Neural cell (in vitro differentiated cells): Measurements from ENCODE around the gene ATP12A. TPM values are rescaled to one million over a fixed set of nuclear protein-coding genes. Genes with fewer than 3 reads are reported as not detected.

ENCODE experiments used
- H2AFZ ChIP-seq: fragments of 200-600, 300-800 bp; sonication (generic), shearing (Covaris generic); 2 replicates; pipeline ENCODE4 v1.6.0; 2014; ENCODE audit warnings: low read depth, mild to moderate bottlenecking, antibody characterized with exemption, low read length, moderate library complexity
- H3F3A ChIP-seq: fragments of 200-600 bp; shearing (Covaris generic); 2 replicates; pipeline ENCODE4 v1.6.1; 2016; ENCODE audit warnings: mild to moderate bottlenecking, moderate library complexity, mixed read lengths, antibody characterized with exemption, low read length; ENCODE audit not compliant: insufficient read depth, poor library complexity, severe bottlenecking
- H3K27ac ChIP-seq: fragments of 200-600, 300-800 bp; sonication (generic), shearing (Covaris generic); 2 replicates; pipeline ENCODE4 v1.5.1; 2014; ENCODE audit warnings: mild to moderate bottlenecking, low read length, moderate library complexity
- H3K27me3 ChIP-seq: fragments of 300-800, 200-600 bp; sonication (generic), shearing (Covaris generic); 2 replicates; pipeline ENCODE4 v1.6.0; 2014; ENCODE audit warnings: mild to moderate bottlenecking, low read depth, low read length, moderate library complexity; ENCODE audit not compliant: insufficient read depth
- H3K36me3 ChIP-seq: fragments of 300-800, 200-600 bp; sonication (generic), shearing (Covaris generic); 2 replicates; pipeline ENCODE4 v1.5.1; 2014; ENCODE audit warnings: mild to moderate bottlenecking, antibody characterized with exemption, low read length, moderate library complexity; ENCODE audit not compliant: insufficient read depth
- H3K4me2 ChIP-seq: fragments of 300-800, 200-600 bp; sonication (generic), shearing (Covaris generic); 2 replicates; pipeline ENCODE4 v1.6.0; 2014; ENCODE audit warnings: mild to moderate bottlenecking, low read length
- H3K4me3 ChIP-seq: fragments of 300-800, 200-600 bp; sonication (generic), shearing (Covaris generic); 2 replicates; pipeline ENCODE4 v1.5.1; 2014; ENCODE audit warnings: mild to moderate bottlenecking, low read length, moderate library complexity
- H3K79me2 ChIP-seq: fragments of 200-600 bp; shearing (Covaris generic); replicated peaks from 2 replicates; pipeline ENCODE4 v1.6.0; 2014; ENCODE audit warnings: mild to moderate bottlenecking, low read length, moderate library complexity; ENCODE audit not compliant: insufficient read depth
- H3K9ac ChIP-seq: fragments of 300-800, 200-600 bp; sonication (generic), shearing (Covaris generic); 2 replicates; pipeline ENCODE4 v1.6.1; 2016; ENCODE audit warnings: mild to moderate bottlenecking, low read length, mixed read lengths
- H3K9me2 ChIP-seq: fragments of 200-600 bp; shearing (Covaris generic); 2 replicates; pipeline ENCODE4 v1.6.1; 2016; ENCODE audit warnings: mild to moderate bottlenecking, low read length, mixed read lengths; ENCODE audit not compliant: insufficient read depth
- H3K9me3 ChIP-seq: fragments of 200-600, 300-800 bp; sonication (generic), shearing (Covaris generic); 2 replicates; pipeline ENCODE4 v1.6.1; 2016; ENCODE audit warnings: mild to moderate bottlenecking, mixed run types, low read length, moderate library complexity, mixed read lengths
- H4K20me1 ChIP-seq: fragments of 200-600 bp; shearing (Covaris generic); 2 replicates; pipeline ENCODE4 v1.6.1; 2016; ENCODE audit warnings: mild to moderate bottlenecking, mixed run types; ENCODE audit not compliant: insufficient read depth
- EP300 ChIP-seq: fragments of 450-650 bp; conservative IDR thresholded peaks from 2 replicates; pipeline ENCODE4 v1.6.1; 2014; ENCODE audit warnings: antibody characterized with exemption, mild to moderate bottlenecking, moderate library complexity; ENCODE audit not compliant: poor library complexity, severe bottlenecking
- EZH2 ChIP-seq: fragments of 200-600, 300-800 bp; shearing (Covaris generic), sonication (generic); IDR thresholded peaks from 2 replicates; pipeline ENCODE4 v1.6.1; 2014; ENCODE audit warnings: antibody characterized with exemption, low read length, borderline replicate concordance, mild to moderate bottlenecking; ENCODE audit not compliant: insufficient read depth, poor library complexity, severe bottlenecking
- MXI1 ChIP-seq: fragments of 450-650 bp; conservative IDR thresholded peaks from 2 replicates; pipeline ENCODE4 v1.6.1; 2014; ENCODE audit warnings: antibody characterized with exemption, mild to moderate bottlenecking; ENCODE audit not compliant: poor library complexity, severe bottlenecking
- POLR2AphosphoS5 ChIP-seq: IDR thresholded peaks from 2 replicates; pipeline ENCODE4 v1.6.1; 2012
- RAD21 ChIP-seq: fragments of 450-650 bp; conservative IDR thresholded peaks from 2 replicates; pipeline ENCODE4 v1.6.1; 2014; ENCODE audit warnings: antibody characterized with exemption, mild to moderate bottlenecking, moderate library complexity
- SMC3 ChIP-seq: fragments of 450-650 bp; conservative IDR thresholded peaks from 2 replicates; pipeline ENCODE4 v1.6.1; 2014; ENCODE audit warnings: antibody characterized with exemption, mild to moderate bottlenecking, moderate library complexity; ENCODE audit not compliant: poor library complexity
- TAF1 ChIP-seq: IDR thresholded peaks from 2 replicates; pipeline ENCODE4 v1.6.1; 2012; ENCODE audit warnings: low read depth
- polyA plus RNA-seq: library from polyadenylated mRNA; depleted of rRNA; stranded (reverse); fragments of >200 nt; gene quantifications from 2 replicates; pipeline ENCODE4 v1.2.3, GENCODE V29; 2014
- TF ChIP-seq, protein P1 (sequence below): IDR thresholded peaks from 2 replicates; pipeline ENCODE4 v1.6.1; 2012; ENCODE audit warnings: borderline replicate concordance
- TF ChIP-seq, protein P2 (sequence below): fragments of 450-650 bp; IDR thresholded peaks from 2 replicates; pipeline ENCODE4 v1.5.1; 2014; ENCODE audit warnings: antibody characterized with exemption, mild to moderate bottlenecking, moderate library complexity; ENCODE audit not compliant: poor library complexity, severe bottlenecking

The ATP12A gene
- polyA plus RNA-seq, 1 donor from 2014 or later: not detected

- H3F3A ChIP-seq: no peaks in the 10 kb centered on the region
- peaks cover 29% of the 10 kb centered on the region for H3K27me3 ChIP-seq
- H4K20me1 ChIP-seq: no peaks in the 10 kb centered on the region
- no peaks in the 10 kb centered on the region for H3K36me3 ChIP-seq
- no peak overlapping the region for H3K9ac ChIP-seq
- no peak overlapping the region for H3K4me2 ChIP-seq
- H3K9me2 ChIP-seq: no peaks in the 10 kb centered on the region
- no peak overlapping the region for H3K4me3 ChIP-seq
- no peaks in the 10 kb centered on the region for H3K9me3 ChIP-seq
- TF ChIP-seq POLR2AphosphoS5: no peak
- TF ChIP-seq EZH2: no peak
- TF ChIP-seq RAD21: no peak
- TF ChIP-seq, protein P1, sequence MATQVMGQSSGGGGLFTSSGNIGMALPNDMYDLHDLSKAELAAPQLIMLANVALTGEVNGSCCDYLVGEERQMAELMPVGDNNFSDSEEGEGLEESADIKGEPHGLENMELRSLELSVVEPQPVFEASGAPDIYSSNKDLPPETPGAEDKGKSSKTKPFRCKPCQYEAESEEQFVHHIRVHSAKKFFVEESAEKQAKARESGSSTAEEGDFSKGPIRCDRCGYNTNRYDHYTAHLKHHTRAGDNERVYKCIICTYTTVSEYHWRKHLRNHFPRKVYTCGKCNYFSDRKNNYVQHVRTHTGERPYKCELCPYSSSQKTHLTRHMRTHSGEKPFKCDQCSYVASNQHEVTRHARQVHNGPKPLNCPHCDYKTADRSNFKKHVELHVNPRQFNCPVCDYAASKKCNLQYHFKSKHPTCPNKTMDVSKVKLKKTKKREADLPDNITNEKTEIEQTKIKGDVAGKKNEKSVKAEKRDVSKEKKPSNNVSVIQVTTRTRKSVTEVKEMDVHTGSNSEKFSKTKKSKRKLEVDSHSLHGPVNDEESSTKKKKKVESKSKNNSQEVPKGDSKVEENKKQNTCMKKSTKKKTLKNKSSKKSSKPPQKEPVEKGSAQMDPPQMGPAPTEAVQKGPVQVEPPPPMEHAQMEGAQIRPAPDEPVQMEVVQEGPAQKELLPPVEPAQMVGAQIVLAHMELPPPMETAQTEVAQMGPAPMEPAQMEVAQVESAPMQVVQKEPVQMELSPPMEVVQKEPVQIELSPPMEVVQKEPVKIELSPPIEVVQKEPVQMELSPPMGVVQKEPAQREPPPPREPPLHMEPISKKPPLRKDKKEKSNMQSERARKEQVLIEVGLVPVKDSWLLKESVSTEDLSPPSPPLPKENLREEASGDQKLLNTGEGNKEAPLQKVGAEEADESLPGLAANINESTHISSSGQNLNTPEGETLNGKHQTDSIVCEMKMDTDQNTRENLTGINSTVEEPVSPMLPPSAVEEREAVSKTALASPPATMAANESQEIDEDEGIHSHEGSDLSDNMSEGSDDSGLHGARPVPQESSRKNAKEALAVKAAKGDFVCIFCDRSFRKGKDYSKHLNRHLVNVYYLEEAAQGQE: no peak
- no peak for TF ChIP-seq MXI1
- no peak overlapping the region for H2AFZ ChIP-seq
- H3K79me2 ChIP-seq: no peaks in the 10 kb centered on the region
- no peak overlapping the region for H3K27ac ChIP-seq
Observed at GRCh38 chr13:24741016-24741662, 60.9 kb downstream of the ATP12A start.

- Histone ChIP-seq H2AFZ (no peak overlapping the region), H4K20me1 (no peaks in the 10 kb centered on the region), H3K27ac (no peak overlapping the region)
Observed at GRCh38 chr13:24741791-24742190, 61.6 kb downstream of the ATP12A start.

More at GRCh38 chr13:24741791-24742190, 61.6 kb downstream of the ATP12A start:
- Histone ChIP-seq H3K36me3 (no peaks in the 10 kb centered on the region), H3K4me3 (no peak overlapping the region), H3K4me2 (no peak overlapping the region), H3F3A (no peaks in the 10 kb centered on the region), H3K79me2 (no peaks in the 10 kb centered on the region), H3K9me2 (no peaks in the 10 kb centered on the region), H3K9ac (no peak overlapping the region), H3K27me3 (peaks cover 35% of the 10 kb centered on the region), H3K9me3 (no peaks in the 10 kb centered on the region)
- TF ChIP-seq SMC3 (no peak), POLR2AphosphoS5 (no peak), EP300 (no peak), EZH2 (no peak), RAD21 (no peak), TAF1 (no peak), MXI1 (no peak)
- TF ChIP-seq, protein P1: no peak
- TF ChIP-seq, protein P2, sequence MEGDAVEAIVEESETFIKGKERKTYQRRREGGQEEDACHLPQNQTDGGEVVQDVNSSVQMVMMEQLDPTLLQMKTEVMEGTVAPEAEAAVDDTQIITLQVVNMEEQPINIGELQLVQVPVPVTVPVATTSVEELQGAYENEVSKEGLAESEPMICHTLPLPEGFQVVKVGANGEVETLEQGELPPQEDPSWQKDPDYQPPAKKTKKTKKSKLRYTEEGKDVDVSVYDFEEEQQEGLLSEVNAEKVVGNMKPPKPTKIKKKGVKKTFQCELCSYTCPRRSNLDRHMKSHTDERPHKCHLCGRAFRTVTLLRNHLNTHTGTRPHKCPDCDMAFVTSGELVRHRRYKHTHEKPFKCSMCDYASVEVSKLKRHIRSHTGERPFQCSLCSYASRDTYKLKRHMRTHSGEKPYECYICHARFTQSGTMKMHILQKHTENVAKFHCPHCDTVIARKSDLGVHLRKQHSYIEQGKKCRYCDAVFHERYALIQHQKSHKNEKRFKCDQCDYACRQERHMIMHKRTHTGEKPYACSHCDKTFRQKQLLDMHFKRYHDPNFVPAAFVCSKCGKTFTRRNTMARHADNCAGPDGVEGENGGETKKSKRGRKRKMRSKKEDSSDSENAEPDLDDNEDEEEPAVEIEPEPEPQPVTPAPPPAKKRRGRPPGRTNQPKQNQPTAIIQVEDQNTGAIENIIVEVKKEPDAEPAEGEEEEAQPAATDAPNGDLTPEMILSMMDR: no peak
